ENCODE data around the gene CYP2W1.

DNA sequence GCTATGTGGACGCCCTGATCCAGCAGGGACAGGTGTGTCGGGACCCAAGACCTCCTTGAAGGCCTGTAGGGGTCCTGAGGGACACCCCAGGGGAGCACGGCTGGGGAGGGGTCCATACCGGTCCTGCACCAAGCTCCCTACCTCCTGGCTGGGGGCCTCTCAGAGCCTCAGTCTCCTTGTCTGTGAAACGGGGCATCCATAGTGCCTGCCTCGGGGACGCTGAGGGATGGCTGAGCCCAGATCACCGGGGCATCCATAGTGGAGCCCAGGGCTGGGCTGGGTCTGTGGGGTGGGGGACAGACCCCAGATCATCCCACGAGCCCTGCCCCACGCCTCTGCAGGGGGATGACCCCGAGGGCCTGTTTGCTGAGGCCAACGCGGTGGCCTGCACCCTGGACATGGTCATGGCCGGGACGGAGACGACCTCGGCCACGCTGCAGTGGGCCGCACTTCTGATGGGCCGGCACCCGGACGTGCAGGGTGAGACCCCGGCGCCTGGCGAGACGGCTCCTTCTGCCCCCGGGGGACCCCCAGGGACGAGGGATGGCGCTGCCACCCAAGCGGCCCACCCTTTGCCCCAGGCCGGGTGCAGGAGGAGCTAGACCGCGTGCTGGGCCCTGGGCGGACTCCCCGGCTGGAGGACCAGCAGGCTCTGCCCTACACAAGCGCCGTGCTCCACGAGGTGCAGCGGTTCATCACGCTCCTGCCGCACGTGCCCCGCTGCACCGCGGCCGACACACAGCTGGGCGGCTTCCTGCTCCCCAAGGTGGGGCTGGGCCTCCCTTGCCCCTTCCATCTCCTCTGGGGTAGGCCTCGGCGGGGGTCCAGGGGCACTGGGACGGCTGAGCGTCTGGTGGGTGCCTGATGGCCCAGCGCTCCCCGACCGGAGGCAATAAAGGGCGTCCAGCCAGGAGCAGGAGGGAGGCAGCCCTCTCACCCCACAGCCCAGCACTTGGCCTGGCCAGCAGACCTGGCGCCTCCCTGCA is 4.1 kb downstream of the CYP2W1 start:
- TF ChIP-seq, protein P1, sequence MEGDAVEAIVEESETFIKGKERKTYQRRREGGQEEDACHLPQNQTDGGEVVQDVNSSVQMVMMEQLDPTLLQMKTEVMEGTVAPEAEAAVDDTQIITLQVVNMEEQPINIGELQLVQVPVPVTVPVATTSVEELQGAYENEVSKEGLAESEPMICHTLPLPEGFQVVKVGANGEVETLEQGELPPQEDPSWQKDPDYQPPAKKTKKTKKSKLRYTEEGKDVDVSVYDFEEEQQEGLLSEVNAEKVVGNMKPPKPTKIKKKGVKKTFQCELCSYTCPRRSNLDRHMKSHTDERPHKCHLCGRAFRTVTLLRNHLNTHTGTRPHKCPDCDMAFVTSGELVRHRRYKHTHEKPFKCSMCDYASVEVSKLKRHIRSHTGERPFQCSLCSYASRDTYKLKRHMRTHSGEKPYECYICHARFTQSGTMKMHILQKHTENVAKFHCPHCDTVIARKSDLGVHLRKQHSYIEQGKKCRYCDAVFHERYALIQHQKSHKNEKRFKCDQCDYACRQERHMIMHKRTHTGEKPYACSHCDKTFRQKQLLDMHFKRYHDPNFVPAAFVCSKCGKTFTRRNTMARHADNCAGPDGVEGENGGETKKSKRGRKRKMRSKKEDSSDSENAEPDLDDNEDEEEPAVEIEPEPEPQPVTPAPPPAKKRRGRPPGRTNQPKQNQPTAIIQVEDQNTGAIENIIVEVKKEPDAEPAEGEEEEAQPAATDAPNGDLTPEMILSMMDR (IDR thresholded peaks at IDR 0.05): no peak
- TF ChIP-seq POLR2A (IDR thresholded peaks at IDR 0.05) (no peak), POLR2AphosphoS5 (IDR thresholded peaks at IDR 0.05) (no peak)

Data from transverse colon (tissue), 4 donors.